Sigmoid colon (tissue), 4 donors: Measurements from ENCODE around the gene CMTM7.

Experiments
- EP300 ChIP-seq, 4 donors: sonication (generic); formaldehyde crosslinking; IDR thresholded peaks; one replicate each; pipeline ENCODE4 v1.6.1; 2017; ENCODE audit warnings: antibody characterized with exemption in 4 of 4
- POLR2A ChIP-seq, 2 donors: fragments of 450-650 bp; IDR thresholded peaks; one replicate each; pipeline ENCODE4 v1.6.1; 2016; ENCODE audit warnings: antibody characterized with exemption in 2 of 2, mild to moderate bottlenecking in 2 of 2, moderate library complexity in 2 of 2
- TF ChIP-seq, protein P1 (sequence below), 4 experiments: fragments of 450-650 bp in 3 of 4; fragments of 200-600 bp in 1 of 4; IDR thresholded peaks; one replicate each; pipeline ENCODE4 v1.5.1; 2016 to 2019; ENCODE audit warnings: antibody characterized with exemption in 4 of 4, mild to moderate bottlenecking in 3 of 4, moderate library complexity in 2 of 4

DNA sequence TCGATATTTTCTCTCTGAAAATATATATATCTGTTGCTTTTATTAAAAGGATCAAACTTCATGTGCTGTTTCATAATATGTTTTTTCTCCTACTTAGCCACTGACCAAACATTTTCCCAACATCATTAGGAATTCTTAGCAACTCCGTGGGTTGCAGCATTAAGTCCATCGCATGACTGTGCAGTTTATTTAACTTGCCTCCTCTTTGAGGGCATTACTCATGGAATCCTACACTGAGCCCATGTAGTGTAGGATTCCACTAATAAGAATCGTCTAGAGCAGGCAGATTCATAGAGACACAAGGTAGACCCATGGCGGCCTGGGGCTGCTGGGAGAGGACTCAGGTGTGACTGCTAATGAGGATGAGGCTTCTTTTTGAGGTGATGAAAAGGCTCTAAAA is 61.7 kb downstream of the CMTM7 start:
- TF ChIP-seq, protein P1, sequence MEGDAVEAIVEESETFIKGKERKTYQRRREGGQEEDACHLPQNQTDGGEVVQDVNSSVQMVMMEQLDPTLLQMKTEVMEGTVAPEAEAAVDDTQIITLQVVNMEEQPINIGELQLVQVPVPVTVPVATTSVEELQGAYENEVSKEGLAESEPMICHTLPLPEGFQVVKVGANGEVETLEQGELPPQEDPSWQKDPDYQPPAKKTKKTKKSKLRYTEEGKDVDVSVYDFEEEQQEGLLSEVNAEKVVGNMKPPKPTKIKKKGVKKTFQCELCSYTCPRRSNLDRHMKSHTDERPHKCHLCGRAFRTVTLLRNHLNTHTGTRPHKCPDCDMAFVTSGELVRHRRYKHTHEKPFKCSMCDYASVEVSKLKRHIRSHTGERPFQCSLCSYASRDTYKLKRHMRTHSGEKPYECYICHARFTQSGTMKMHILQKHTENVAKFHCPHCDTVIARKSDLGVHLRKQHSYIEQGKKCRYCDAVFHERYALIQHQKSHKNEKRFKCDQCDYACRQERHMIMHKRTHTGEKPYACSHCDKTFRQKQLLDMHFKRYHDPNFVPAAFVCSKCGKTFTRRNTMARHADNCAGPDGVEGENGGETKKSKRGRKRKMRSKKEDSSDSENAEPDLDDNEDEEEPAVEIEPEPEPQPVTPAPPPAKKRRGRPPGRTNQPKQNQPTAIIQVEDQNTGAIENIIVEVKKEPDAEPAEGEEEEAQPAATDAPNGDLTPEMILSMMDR (IDR thresholded peaks at IDR 0.05) = no peak
- no peak for TF ChIP-seq EP300 (IDR thresholded peaks at IDR 0.05)
- TF ChIP-seq POLR2A (IDR thresholded peaks at IDR 0.05) = no peak
